GM23248 (cell line): Measurements from ENCODE around the gene HSPG2. TPM values are rescaled to one million over a fixed set of nuclear protein-coding genes. Genes with fewer than 3 reads are reported as not detected.

Experiments used
- DNase-seq: peaks from one replicate; pipeline ENCODE4 v3.0.0-alpha.2; 2015
- H2AFZ ChIP-seq: fragments of 200-600 bp; sonication (generic); 2 replicates; pipeline ENCODE4 v1.6.1; 2016; ENCODE audit warnings: antibody characterized with exemption
- H3F3A ChIP-seq: fragments of 200-600 bp; sonication (generic); 2 replicates; pipeline ENCODE4 v1.6.1; 2016; ENCODE audit warnings: mild to moderate bottlenecking, antibody characterized with exemption, mixed run types; ENCODE audit not compliant: insufficient read depth
- H3K27ac ChIP-seq: fragments of 200-600 bp; sonication (generic); 2 replicates; pipeline ENCODE4 v1.5.1; 2016; ENCODE audit warnings: mild to moderate bottlenecking
- H3K27me3 ChIP-seq: fragments of 200-600 bp; sonication (generic); replicated peaks from 2 replicates; pipeline ENCODE4 v1.6.1; 2016; ENCODE audit warnings: mild to moderate bottlenecking; ENCODE audit not compliant: insufficient read depth
- H3K36me3 ChIP-seq: fragments of 200-600 bp; sonication (generic); 2 replicates; pipeline ENCODE4 v1.6.1; 2016; ENCODE audit warnings: low read depth, mild to moderate bottlenecking
- H3K4me1 ChIP-seq: fragments of 200-600 bp; sonication (generic); 2 replicates; pipeline ENCODE4 v1.6.1; 2016; ENCODE audit warnings: mild to moderate bottlenecking; ENCODE audit not compliant: insufficient read depth
- H3K4me2 ChIP-seq: fragments of 200-600 bp; sonication (generic); one replicate; pipeline ENCODE4 v1.6.1; 2016; ENCODE audit warnings: mild to moderate bottlenecking; ENCODE audit not compliant: unreplicated experiment
- H3K4me3 ChIP-seq: fragments of 200-600 bp; sonication (generic); 2 replicates; pipeline ENCODE4 v1.5.1; 2016; ENCODE audit warnings: mild to moderate bottlenecking
- H3K79me2 ChIP-seq: fragments of 200-600 bp; sonication (generic); 2 replicates; pipeline ENCODE4 v1.6.1; 2016; ENCODE audit warnings: mild to moderate bottlenecking; ENCODE audit not compliant: insufficient read depth
- H3K9ac ChIP-seq: fragments of 200-600 bp; sonication (generic); 2 replicates; pipeline ENCODE4 v1.6.1; 2016; ENCODE audit warnings: mild to moderate bottlenecking
- H3K9me2 ChIP-seq: fragments of 200-600 bp; sonication (generic); 2 replicates; pipeline ENCODE4 v1.6.1; 2016; ENCODE audit warnings: mixed run types, mild to moderate bottlenecking, moderate library complexity; ENCODE audit not compliant: insufficient read depth
- H3K9me3 ChIP-seq: fragments of 200-600 bp; sonication (generic); one replicate; pipeline ENCODE4 v1.6.1; 2017; ENCODE audit warnings: low read depth
- H4K20me1 ChIP-seq: fragments of 200-600 bp; sonication (generic); 2 replicates; pipeline ENCODE4 v1.6.0; 2016; ENCODE audit not compliant: insufficient read depth
- EZH2 ChIP-seq: fragments of 200-600 bp; sonication (generic); IDR thresholded peaks from 2 replicates; pipeline ENCODE4 v1.6.1; 2018; ENCODE audit warnings: antibody characterized with exemption, mild to moderate bottlenecking; ENCODE audit not compliant: insufficient read depth, poor library complexity, severe bottlenecking
- EZH2phosphoT487 ChIP-seq: fragments of 200-600 bp; sonication (generic); IDR thresholded peaks from 2 replicates; pipeline ENCODE4 v1.6.1; 2018; ENCODE audit warnings: antibody characterized with exemption, moderate library complexity, mild to moderate bottlenecking, low read depth; ENCODE audit not compliant: insufficient read depth
- WGBS, 2 experiments: methylation state at CpG; one replicate each; pipeline ENCODE4 v1.1.6; 2015 to 2017; ENCODE audit warnings: low lambda C conversion rate in 2 of 2, low coverage in 1 of 2; ENCODE audit errors: missing lambda C conversion rate in 2 of 2; 5-methylcytosine and 5-hydroxymethylcytosine counted together
- in situ Hi-C: fragments of 300-500 bp; cut with MboI; formaldehyde crosslinking; loops from 2 replicates; pipeline ENCODE4 v1.15.0; 2020
- polyA plus RNA-seq: library from polyadenylated mRNA; unstranded; fragments of >200 nt; fragmentation: Nextera tagmentation; extraction: Ambion mirVana; gene quantifications from 2 replicates; pipeline ENCODE4 v1.2.1, GENCODE V29; 2016
- total RNA-seq: library from RNA; depleted of rRNA; stranded (reverse); fragments of >200 nt; shearing (Covaris generic); gene quantifications from 2 replicates; pipeline ENCODE4 v1.2.3, GENCODE V29; 2014

The HSPG2 gene
- total and polyA plus RNA-seq, 2 experiments from 2014 or later, result 123 to 407 TPM

DNA sequence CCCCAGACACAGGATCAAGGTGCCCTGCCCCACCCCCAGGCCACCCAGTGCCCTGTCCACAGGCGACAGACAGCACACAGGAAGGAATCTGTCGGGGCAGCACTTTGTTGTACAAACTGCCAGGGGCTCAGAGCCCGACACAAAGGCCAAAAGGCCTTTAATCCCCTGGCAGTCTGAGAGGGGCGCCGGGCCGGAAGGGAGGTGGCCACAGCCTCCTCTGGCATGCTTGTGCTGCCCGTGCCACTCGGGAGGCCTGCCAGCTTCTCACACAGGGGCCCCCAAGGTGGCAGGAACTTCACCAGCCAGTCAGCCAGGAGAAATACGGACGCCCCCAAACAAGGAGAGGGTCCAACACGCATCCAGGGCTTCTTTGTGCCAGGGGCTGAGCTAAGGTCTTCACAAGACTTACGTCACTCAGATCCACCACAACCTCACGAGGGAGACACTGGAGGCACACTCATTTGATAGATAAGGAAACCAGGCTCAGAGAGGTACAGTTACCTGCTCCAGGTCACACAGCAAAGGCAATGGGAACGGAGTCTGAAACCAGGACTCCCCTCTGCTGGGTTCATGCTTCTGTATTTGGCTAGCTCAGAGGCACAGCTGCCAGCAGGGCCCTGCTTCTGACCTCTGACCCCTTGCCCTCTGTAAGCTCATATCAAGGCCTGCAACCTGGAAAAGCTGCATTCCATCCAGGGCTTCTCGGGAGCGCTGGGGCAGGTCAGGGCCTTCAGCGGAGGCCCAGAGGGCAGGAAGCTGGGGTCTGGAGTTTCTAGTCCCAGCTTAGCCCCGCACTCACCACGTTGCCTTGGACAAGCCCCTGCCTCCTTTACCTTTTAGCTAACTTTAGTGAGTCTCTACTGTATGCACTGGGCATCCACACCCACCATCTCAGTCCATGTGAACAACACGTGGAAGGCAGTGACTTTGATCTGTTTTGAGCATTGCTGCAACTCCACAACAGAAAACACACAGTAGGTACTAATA, 34.8 kb downstream of the HSPG2 start:
- H3K9me2 ChIP-seq, result no peaks in the 10 kb centered on the region
- H3K4me3 ChIP-seq, result no peak overlapping the region
- no peaks in the 10 kb centered on the region for H3K27me3 ChIP-seq
- in situ Hi-C loops, result no loop called here
- TF ChIP-seq EZH2, result no peak
- no peak for TF ChIP-seq EZH2phosphoT487
- no peak overlapping the region for H2AFZ ChIP-seq
- peak; percentile 42 for DNase-seq
- whole genome bisulfite sequencing, 2 experiments, result 42 to 45% methylated on average over 20 of the region's 20 CpGs
- H3K4me2 ChIP-seq, result peak overlapping the region; percentile 3
- peaks cover 100% of the 10 kb centered on the region for H3K79me2 ChIP-seq
- H3K4me1 ChIP-seq, result peaks cover 79% of the 10 kb centered on the region
- H3K36me3 ChIP-seq, result peaks cover 11% of the 10 kb centered on the region; the same call in 1 of the 2 replicates
- peak overlapping the region; percentile 55 for H3K9ac ChIP-seq
- H3F3A ChIP-seq, result peaks cover 66% of the 10 kb centered on the region
- peak overlapping the region; percentile 96 for H3K27ac ChIP-seq
- H3K9me3 ChIP-seq, result no peaks in the 10 kb centered on the region
- H4K20me1 ChIP-seq, result no peaks in the 10 kb centered on the region; the same call in 1 of the 2 replicates

DNA sequence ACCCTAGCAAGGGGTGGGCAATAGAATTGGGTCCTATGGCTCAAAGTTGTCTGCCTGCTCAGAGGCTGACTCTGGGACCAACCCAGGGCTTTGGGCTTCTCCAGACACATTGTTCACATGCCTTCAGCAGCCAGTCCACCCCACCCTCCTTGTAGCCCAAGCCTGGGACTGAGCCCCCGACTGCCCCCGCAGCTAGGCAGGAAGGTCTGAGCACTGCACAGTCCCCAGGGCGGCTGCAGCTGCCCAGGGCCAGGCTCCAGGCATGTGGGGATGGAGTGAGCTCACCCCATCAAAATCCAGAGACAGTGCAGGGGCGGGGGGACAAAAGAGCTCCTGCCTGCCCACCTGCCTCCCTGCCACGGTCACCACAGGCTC, 35.6 kb downstream of the HSPG2 start:
- Histone ChIP-seq H3K4me2 (peak overlapping the region; percentile 3), H3K4me1 (peaks cover 79% of the 10 kb centered on the region), H3K79me2 (peaks cover 100% of the 10 kb centered on the region), H3K9me3 (no peaks in the 10 kb centered on the region), H2AFZ (no peak overlapping the region), H3K27me3 (no peaks in the 10 kb centered on the region), H4K20me1 (no peaks in the 10 kb centered on the region; the same call in 1 of the 2 replicates), H3K4me3 (no peak overlapping the region), H3K36me3 (peaks cover 11% of the 10 kb centered on the region; the same call in 1 of the 2 replicates), H3F3A (peaks cover 62% of the 10 kb centered on the region), H3K9ac (peak overlapping the region; percentile 55), H3K9me2 (no peaks in the 10 kb centered on the region), H3K27ac (peak overlapping the region; percentile 96)
- peak; percentile 94 for DNase-seq
- WGBS, 2 experiments, result 5 to 11% methylated on average over 5 of the region's 5 CpGs
- TF ChIP-seq EZH2phosphoT487 (no peak), EZH2 (no peak)
- in situ Hi-C loops, result no loop called here

DNA sequence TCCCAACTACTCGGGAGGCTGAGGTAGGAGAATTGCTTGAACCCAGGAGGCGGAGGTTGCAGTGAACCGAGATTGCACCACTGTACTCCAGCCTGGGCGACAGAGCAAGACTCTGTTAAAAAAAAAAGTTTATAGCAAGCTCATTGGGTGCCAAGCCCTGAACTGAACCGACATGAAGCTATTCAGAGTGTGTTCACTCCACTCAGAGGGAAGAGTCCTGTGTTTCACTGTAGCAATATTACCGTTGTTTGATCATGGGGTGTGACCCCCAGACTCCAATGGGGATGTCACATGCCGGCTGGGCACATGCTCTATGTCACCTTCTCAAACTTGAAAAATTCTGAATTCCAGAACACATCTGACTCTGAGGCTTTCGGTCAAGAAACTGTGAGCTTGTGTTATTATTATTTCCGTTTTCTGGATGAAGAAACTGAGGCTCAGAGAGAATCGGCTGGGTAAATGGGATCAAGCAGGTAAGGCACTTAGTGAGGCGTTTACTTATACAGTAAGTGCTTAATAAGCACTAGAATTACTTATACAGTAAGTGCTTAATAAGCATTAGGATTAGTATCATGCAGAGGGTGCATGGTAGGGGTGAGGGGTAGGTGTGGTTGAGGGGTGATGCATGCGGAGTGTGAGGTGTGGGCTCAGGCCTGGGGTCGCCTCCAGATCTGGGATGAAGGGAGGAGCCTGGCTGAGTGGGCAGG, 36.2 kb downstream of the HSPG2 start:
- TF ChIP-seq EZH2 (no peak), EZH2phosphoT487 (no peak)
- in situ Hi-C loops, result no loop called here
- H3K4me2 ChIP-seq, result no peak overlapping the region
- no peak for DNase-seq
- H3F3A ChIP-seq, result peaks cover 65% of the 10 kb centered on the region
- H3K79me2 ChIP-seq, result peaks cover 100% of the 10 kb centered on the region
- no peaks in the 10 kb centered on the region for H3K9me3 ChIP-seq
- H3K27me3 ChIP-seq, result no peaks in the 10 kb centered on the region
- no peak overlapping the region for H3K4me3 ChIP-seq
- H3K4me1 ChIP-seq, result peaks cover 79% of the 10 kb centered on the region
- peak overlapping the region; percentile 55 for H3K9ac ChIP-seq
- H2AFZ ChIP-seq, result no peak overlapping the region
- 48 to 52% methylated on average over 13 of the region's 13 CpGs for WGBS, 2 experiments
- peaks cover 12% of the 10 kb centered on the region; the same call in 1 of the 2 replicates for H3K36me3 ChIP-seq
- no peaks in the 10 kb centered on the region; the same call in 1 of the 2 replicates for H4K20me1 ChIP-seq
- peak overlapping the region; percentile 96 for H3K27ac ChIP-seq
- H3K9me2 ChIP-seq, result no peaks in the 10 kb centered on the region

DNA sequence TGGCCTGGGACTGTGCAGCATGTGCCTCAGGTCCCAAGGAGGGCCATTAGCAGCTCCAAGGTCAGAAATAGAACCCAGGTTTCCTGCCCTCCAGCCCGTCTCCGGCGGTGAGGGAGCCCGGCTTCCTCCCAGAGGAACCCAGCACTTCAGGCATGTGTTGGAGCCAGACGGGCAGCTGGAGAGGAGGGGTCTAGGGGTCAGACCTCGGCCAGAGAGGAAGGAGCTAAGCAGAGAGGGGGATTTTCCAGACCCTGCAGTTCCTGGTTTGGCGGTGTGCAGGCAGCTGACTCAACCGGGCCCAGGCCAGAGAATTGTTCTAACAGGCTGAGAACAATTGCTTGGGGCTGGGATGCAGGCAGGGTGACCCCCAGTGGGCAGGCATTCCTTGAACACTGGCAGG, 37.1 kb downstream of the HSPG2 start:
- peaks cover 71% of the 10 kb centered on the region for H3K4me1 ChIP-seq
- peak overlapping the region; percentile 96 for H3K27ac ChIP-seq
- 50 to 64% methylated on average over 8 of the region's 8 CpGs for WGBS, 2 experiments
- H3K4me2 ChIP-seq, result no peak overlapping the region
- peak overlapping the region; percentile 55 for H3K9ac ChIP-seq
- no peaks in the 10 kb centered on the region for H3K9me3 ChIP-seq
- peaks cover 100% of the 10 kb centered on the region for H3K79me2 ChIP-seq
- in situ Hi-C loops, result no loop called here
- no peak for TF ChIP-seq EZH2phosphoT487
- no peak for TF ChIP-seq EZH2
- peaks cover 58% of the 10 kb centered on the region for H3F3A ChIP-seq
- H3K9me2 ChIP-seq, result no peaks in the 10 kb centered on the region
- DNase-seq, result no peak
- no peak overlapping the region for H2AFZ ChIP-seq
- H3K36me3 ChIP-seq, result peaks cover 17% of the 10 kb centered on the region; the same call in 1 of the 2 replicates
- H3K27me3 ChIP-seq, result no peaks in the 10 kb centered on the region
- no peak overlapping the region for H3K4me3 ChIP-seq
- H4K20me1 ChIP-seq, result no peaks in the 10 kb centered on the region; the same call in 1 of the 2 replicates
